ENCODE results near the gene SLC8A2. TPM values are rescaled to one million over a fixed set of nuclear protein-coding genes. Genes with fewer than 3 reads are reported as not detected.
A peak's percentile ranks its signal among the peaks of the same experiment; 100 is the strongest.

SLC8A2 gene
- total and polyA plus RNA-seq, 2 of the 4 experiments (the other 2 are of a cell fraction) = 0.05 TPM; not detected in 1

DNA sequence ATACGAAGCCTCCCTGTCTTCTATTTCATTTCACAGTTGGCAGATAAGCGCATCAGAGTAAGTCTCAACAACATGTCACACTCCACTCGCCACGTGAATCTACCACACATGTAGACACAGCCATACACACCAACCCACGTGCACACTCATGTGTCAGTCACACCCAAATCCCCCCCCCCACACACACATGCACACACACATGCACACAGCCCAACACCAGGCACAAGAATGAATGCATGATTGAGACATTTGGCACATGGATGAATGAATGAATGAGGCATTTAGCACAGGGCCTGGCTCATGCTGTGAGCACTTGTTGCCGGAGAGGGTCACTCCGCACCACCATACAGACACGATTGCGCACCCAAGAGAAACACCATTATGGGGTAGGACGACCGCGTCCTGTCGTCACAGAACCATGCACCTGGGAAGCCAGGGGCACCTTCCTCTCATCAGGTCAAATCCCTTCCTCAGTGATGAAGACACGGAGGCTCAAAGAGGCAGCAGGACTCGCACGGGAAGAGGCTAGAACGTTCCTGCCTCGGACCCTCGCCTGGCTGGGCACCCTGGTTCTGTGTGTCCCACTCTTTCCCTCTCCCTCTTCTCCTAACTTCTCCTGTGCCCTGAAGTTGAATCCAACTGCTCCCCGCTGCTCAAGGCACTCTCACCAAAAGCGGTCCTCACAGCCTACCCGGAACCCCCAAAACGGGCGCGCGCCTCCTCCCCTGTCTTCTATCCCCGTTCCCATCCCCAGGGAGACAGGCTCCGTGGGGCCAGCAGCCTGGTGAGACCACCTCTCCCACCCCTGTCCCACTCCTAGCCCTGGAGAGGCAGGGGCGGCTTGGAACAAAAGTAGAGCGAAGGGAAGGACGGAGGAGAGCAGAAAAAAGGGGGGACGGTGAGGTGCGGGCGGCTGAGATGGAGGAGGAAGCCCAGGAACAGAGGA is 53.7 kb downstream of the SLC8A2 start:
- H2BK5ac ChIP-seq (ENCODE audit: low read depth, low read length, poor library complexity, severe bottlenecking) = no peak overlapping the region
- H4K5ac ChIP-seq (ENCODE audit: low read depth, low read length) = no peak overlapping the region
- peak overlapping the region; percentile 93 for H3K9ac ChIP-seq (ENCODE audit: low read depth, low read length)
- POLR2A ChIA-PET (ENCODE audit: unreplicated experiment) = no interaction called here
- TF ChIP-seq NFE2L2 (IDR thresholded peaks at IDR 0.05; ENCODE audit: low read depth, low read length) = no peak
- TF ChIP-seq USF2 (IDR thresholded peaks at IDR 0.05; ENCODE audit: low read depth, low read length) = no peak
- TF ChIP-seq MXI1 (IDR thresholded peaks at IDR 0.05; ENCODE audit: borderline replicate concordance, low read depth, low read length) = peak; percentile 58; the same call in 1 of the 2 replicates
- no peak for TF ChIP-seq SMC3 (IDR thresholded peaks at IDR 0.05; ENCODE audit: low read depth, low read length)
- TF ChIP-seq MAFK (IDR thresholded peaks at IDR 0.05; ENCODE audit: low read depth, low read length) = no peak
- peaks cover 20% of the 10 kb centered on the region for H3K36me3 ChIP-seq (ENCODE audit: control insufficient read depth, insufficient read depth, low read length)
- peak overlapping the region; percentile 62 for H3K23ac ChIP-seq (ENCODE audit: low read depth, low read length)
- no peak overlapping the region for H2BK15ac ChIP-seq (ENCODE audit: low read depth, low read length)
- H3K4me2 ChIP-seq (ENCODE audit: low read depth, low read length) = peak overlapping the region; percentile 90
- H3K9me1 ChIP-seq (ENCODE audit: insufficient read depth, low read length) = peaks cover 13% of the 10 kb centered on the region
- dilution Hi-C loops (cut with HindIII; ENCODE audit: low sequenced_read_pairs, unreplicated experiment) = no loop called here
- H3K14ac ChIP-seq (replicated peaks; ENCODE audit: low read depth, low read length) = peak overlapping the region; percentile 66
- H4K20me1 ChIP-seq (ENCODE audit: insufficient read depth, low read length) = peaks cover 29% of the 10 kb centered on the region
- no peak overlapping the region for H2BK120ac ChIP-seq (ENCODE audit: low read depth, low read length)
- peak; percentile 35 for ATAC-seq (ENCODE audit: low read depth)
- H3K4me1 ChIP-seq (ENCODE audit: control insufficient read depth, insufficient read depth, low read length) = peaks cover 9% of the 10 kb centered on the region
- no peak overlapping the region for H2BK20ac ChIP-seq (ENCODE audit: low read depth, low read length)
- H3K9me3 ChIP-seq (ENCODE audit: control insufficient read depth, insufficient read depth, low read length) = no peaks in the 10 kb centered on the region
- H3K4ac ChIP-seq (ENCODE audit: low read depth, low read length) = peak overlapping the region; percentile 56; the same call in 1 of the 2 replicates
- in situ Hi-C loops (cut with MboI; ENCODE audit: low sequenced_read_pairs) = no loop called here
- 23% methylated on average over 4 of the region's 34 CpGs; no CpG with 5 or more reads in 1 of the 2 experiments for WGBS, 2 experiments (ENCODE audit: extremely low coverage in 2 of 2, insufficient read length in 1 of 2)
- CTCF ChIA-PET = interaction anchor here (0.7 kb wide), 1 partner anchor 413 kb away, joined by 4 read pairs; no protein-coding TSS in a partner anchor
- peak; percentile 18 for DNase-seq
- H4K8ac ChIP-seq (ENCODE audit: low read depth in 2 of 2, low read length in 2 of 2) = 0 out of 4 replicates have a peak overlapping the region, but pooled peaks of 1 of the 2 experiments have one; percentile 33
- no peak overlapping the region for H3K56ac ChIP-seq (ENCODE audit: extremely low read depth, insufficient read depth, low read length)
- peaks cover 34% of the 10 kb centered on the region for H3K27me3 ChIP-seq (ENCODE audit: control insufficient read depth, insufficient read depth, low read length)
- no peak overlapping the region for H4K91ac ChIP-seq (ENCODE audit: insufficient read depth, low read depth, low read length)
- H3K4me3 ChIP-seq (ENCODE audit: insufficient read depth, low read depth, low read length) = peak overlapping the region; percentile 91
- peak overlapping the region; percentile 96 for H2AK9ac ChIP-seq (replicated peaks; ENCODE audit: low read depth, low read length, poor library complexity)
- BruUV-seq (replicated peaks) = no TSS peak
- H3K18ac ChIP-seq (ENCODE audit: low read depth, low read length) = no peak overlapping the region
- H2AK5ac ChIP-seq (ENCODE audit: low read depth, low read length) = peak overlapping the region; percentile 59
- intact Hi-C loops (cut with micrococcal nuclease) = no loop called here
- peak overlapping the region; percentile 35; the same call in 1 of the 2 replicates for H3K27ac ChIP-seq (ENCODE audit: insufficient read depth, low read length)
- peak overlapping the region; percentile 75 for H2AFZ ChIP-seq (replicated peaks; ENCODE audit: low read length, poor library complexity)
- H3K79me1 ChIP-seq (ENCODE audit: low read depth in 1 of 2, low read length in 2 of 2) = peaks cover 8 to 28% of the 10 kb centered on the region in 2 experiments; a peak in 3 of 4 replicates

Data from IMR-90 (cell line).